Measurements from ENCODE around the gene PRSS22. TPM values are rescaled to one million over a fixed set of nuclear protein-coding genes. Genes with fewer than 3 reads are reported as not detected.
"Not testable (repeated sequence)": the region's sequence is repeated elsewhere in the genome, so short reads cannot be mapped to it uniquely, and the experiment has no call there.

Gene PRSS22, protein sequence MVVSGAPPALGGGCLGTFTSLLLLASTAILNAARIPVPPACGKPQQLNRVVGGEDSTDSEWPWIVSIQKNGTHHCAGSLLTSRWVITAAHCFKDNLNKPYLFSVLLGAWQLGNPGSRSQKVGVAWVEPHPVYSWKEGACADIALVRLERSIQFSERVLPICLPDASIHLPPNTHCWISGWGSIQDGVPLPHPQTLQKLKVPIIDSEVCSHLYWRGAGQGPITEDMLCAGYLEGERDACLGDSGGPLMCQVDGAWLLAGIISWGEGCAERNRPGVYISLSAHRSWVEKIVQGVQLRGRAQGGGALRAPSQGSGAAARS
- under 1 TPM; 0.86 TPM for total RNA-seq

DNA sequence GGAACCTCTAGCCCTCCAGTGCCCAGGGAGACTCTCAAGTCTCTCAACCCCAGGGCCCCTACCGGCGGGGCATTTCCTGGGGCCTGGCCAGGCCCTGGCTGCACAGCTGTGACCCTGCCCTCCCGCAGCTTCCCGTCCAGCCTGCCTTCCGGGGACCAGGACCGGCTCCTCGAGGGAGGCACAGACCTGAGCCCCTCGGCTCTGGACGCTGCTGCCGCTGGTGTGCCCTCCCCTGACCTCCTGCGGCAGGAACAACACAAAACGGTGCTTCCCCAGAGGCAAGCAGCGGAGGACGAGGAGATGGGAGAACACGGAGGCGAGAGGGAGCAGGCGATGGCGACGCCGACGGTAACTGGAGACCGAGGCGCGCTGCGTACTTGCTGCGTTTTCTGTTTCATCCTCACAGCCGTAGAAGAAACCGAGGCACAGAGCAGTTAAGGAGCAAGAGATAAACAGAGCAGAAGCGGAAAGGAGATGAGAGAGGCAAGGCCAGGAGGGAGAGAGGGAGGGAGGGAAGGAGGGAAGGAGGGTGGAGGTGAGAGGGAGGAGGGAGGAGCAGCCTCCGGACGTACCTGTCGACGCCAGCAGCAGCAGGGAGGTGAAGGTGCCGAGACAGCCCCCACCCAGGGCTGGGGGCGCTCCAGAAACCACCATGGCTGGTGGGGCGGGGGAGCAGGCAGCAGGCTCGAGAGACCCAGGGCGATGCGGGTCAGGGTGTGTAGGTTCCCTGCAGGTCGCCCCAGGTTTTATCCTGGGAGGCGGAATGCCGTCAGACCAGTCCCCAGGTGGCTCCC, at the start of gene PRSS22:
Gene PRSS22, minus strand, starts transcription at position 720 of the 794 bp plus-strand sequence. Its CDS starts 66 bp downstream, at position 654.
- ATAC-seq: peak; percentile 14 to 41
- Mint-ChIP-seq H3K4me3 (peak within 1 kb of the TSS; percentile 90), H3K36me3 (peaks cover 10% of the 10 kb centered on the region), H3K27ac (peak within 1 kb of the TSS in 1 of 2 donors; percentile 88), H3K9me3 (peaks cover 8% of the 10 kb centered on the region), H3K4me1 (ENCODE audit: low read depth in 2 of 2) (peaks cover 11 to 14% of the 10 kb centered on the region in 2 donors), H3K27me3 (peaks cover 2 to 12% of the 10 kb centered on the region in 2 donors)
- no peak for DNase-seq (ENCODE audit: low spot score)

DNA sequence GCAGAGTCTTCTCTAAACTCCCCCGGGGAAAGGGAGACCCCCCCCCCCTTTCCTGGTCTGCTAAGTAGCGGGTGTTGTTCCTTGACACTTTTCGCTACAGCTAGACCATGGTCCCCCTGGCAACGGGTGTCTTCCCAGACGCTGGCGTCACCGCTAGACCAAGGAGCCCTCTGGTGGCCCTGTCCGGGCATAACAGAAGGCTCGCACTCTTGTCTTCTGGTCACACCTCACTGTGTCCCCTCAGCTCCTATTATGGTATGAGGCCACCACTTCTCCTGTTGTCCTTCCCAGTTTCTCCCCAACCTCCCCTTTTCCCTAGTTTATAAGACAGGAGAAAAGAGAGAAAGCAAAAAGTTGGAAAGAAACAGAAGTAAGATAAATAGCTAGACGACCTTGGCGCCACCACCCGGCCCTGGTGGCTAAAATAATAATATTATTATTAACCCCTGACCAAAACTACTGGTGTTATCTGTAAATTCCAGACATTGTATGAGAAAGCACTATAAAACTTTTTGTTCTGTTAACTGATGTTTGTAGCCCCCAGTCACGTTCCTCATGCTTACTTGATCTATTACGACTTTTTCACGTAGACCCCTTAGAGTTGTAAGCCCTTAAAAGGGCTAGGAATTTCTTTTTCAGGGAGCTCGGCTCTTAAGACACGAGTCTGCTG, 49.2 kb upstream of the PRSS22 start:
- not testable (repeated sequence) for ATAC-seq, H3K27ac Mint-ChIP-seq, H3K36me3 Mint-ChIP-seq, H3K27me3 Mint-ChIP-seq, H3K4me3 Mint-ChIP-seq, H3K9me3 Mint-ChIP-seq
- DNase-seq (ENCODE audit: low spot score): peak; percentile 71
- peaks cover 23 to 28% of the 10 kb centered on the region in 2 donors for H3K4me1 Mint-ChIP-seq (ENCODE audit: low read depth in 2 of 2)

DNA sequence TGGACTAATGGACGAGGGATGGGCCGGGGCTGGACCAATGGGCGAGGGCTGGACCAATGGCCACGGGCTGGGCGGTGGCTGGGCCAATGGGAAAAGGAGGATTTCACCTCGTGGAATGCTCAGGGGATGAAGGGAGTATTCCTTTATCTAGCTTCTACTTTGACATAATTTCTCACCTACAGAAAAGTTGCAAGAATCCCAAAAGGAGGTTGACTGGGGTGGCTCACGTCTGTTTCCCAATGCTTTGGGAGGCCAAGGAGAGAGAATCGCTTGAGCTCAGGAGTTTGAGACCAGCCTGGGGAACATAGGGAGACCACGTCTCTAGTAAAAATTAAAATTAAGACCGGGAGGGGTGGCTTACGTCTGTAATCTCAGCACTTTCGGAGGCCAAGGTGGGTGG, 48.0 kb upstream of the PRSS22 start:
- Mint-ChIP-seq H3K4me1 (ENCODE audit: low read depth in 2 of 2) (peaks cover 18 to 24% of the 10 kb centered on the region in 2 donors), H3K9me3 (no peaks in the 10 kb centered on the region)
- no peak for DNase-seq (ENCODE audit: low spot score)

DNA sequence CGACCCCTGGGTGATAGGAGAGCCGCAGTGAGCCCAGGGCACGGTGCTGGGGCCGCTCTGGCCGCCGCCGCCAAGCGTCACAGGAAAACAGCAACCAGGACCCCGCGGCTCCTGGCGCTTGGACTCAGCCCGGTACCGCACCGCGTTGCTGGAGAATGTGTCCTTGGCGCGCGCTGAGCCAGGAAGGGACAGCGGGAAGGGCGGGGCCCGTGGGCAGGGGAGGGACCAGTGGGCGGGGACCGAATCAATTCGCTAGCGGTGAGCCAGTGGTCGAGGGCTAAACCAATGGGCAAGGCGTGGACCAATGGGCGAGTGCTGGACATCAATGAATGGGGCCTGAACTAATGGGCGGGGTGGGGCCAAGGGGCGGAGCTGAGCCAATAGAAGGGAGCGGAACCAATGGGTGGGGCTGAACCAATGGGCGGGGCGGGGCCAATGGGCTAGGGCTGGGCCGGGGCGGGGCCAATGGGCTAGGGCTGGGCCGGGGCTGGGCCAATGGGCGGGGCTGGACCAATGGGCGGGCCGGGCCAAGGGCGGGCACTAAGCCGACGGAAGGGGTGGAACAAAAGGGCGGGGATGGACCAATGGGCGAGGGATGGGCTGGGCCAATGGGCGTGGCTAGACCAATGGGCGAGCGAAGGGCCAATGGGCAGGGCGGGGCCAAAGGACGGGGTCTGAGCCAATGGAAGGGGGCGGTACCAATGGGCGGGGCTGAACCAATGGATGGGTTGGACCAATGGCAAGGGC, 47.4 kb upstream of the PRSS22 start:
- Mint-ChIP-seq H3K27me3 (no peaks in the 10 kb centered on the region), H3K9me3 (no peaks in the 10 kb centered on the region), H3K4me3 (peak overlapping the region; percentile 98), H3K27ac (peak overlapping the region; percentile 79 to 86), H3K4me1 (ENCODE audit: low read depth in 2 of 2) (peaks cover 18 to 24% of the 10 kb centered on the region in 2 donors), H3K36me3 (no peaks in the 10 kb centered on the region)
- ATAC-seq (peak; percentile 90 to 93), DNase-seq (ENCODE audit: low spot score) (peak; percentile 99)

More for the DNA sequence above, 48.0 kb upstream of the PRSS22 start:
- ATAC-seq: no peak
- H3K4me3 Mint-ChIP-seq: peak overlapping the region; percentile 98
- peak overlapping the region; percentile 54 to 86 for H3K27ac Mint-ChIP-seq
- H3K27me3 Mint-ChIP-seq: no peaks in the 10 kb centered on the region
- H3K36me3 Mint-ChIP-seq: no peaks in the 10 kb centered on the region

DNA sequence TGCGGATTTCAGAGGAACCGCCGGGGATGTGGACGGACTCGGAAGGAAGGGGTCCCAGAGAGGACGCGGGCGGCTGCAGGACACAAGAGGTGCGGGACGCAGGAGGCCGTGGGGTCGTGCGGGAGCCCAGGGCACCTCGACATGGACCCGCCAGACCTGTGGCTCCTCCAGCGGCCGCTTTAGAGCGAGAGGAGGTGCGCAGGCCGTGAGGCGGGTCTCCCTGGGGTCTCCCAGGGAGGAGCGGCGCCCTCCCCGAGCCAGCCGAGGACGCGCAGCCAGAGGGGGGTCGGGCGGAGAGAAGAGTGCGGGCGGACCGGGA, 46.9 kb upstream of the PRSS22 start:
- H3K36me3 Mint-ChIP-seq: no peaks in the 10 kb centered on the region
- no peak for ATAC-seq
- H3K27ac Mint-ChIP-seq: peak overlapping the region; percentile 79 to 90
- H3K4me1 Mint-ChIP-seq (ENCODE audit: low read depth in 2 of 2): peaks cover 18 to 24% of the 10 kb centered on the region in 2 donors
- no peaks in the 10 kb centered on the region for H3K27me3 Mint-ChIP-seq
- H3K4me3 Mint-ChIP-seq: peak overlapping the region; percentile 98
- H3K9me3 Mint-ChIP-seq: no peaks in the 10 kb centered on the region
- DNase-seq (ENCODE audit: low spot score): no peak

DNA sequence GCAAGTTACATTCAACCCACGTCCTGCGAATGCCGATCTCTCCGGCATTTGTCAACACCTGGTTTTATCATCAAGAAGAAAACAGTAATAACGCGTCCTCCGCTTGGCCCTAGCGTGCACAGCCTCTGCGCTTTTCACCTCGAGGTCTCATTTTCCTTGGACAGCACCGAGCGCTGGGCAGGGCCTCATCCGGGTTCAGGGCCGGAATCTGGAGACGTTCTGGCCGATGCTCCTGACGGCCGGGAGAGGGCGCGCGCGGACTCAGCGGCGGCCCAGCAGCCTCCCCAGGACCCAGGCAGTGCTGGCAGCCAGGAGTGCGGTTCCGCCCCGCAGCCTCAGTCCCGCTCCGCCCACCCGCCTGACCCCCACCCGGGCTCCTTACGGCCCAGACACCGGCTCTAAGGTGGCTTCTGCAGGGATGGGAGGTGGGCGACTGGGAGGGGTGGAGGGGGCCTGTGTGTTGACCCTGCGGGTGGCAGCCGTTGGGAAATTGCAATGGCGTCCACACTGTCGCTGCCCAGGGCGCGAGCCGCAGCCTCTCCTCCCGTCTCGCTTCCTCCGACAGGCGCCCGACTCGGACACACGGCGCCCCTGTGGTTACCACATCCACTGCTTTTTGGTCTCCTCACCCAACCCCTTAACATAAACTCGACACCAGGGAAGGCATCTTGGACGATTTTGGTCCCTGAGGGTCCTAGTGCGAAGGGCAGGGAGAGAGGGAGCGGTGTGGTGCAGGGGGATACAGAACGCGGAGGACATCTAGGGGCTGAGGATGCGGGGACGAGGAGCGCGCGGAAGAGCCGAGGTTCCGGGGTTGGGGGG, 46.3 kb upstream of the PRSS22 start:
- peak; percentile 85 for DNase-seq (ENCODE audit: low spot score)
- H3K27me3 Mint-ChIP-seq: no peaks in the 10 kb centered on the region
- peak overlapping the region; percentile 98 for H3K4me3 Mint-ChIP-seq
- peak; percentile 62 to 65 for ATAC-seq
- H3K27ac Mint-ChIP-seq: peak overlapping the region; percentile 79 to 90
- H3K4me1 Mint-ChIP-seq (ENCODE audit: low read depth in 2 of 2): peaks cover 18 to 24% of the 10 kb centered on the region in 2 donors
- H3K36me3 Mint-ChIP-seq: no peaks in the 10 kb centered on the region
- H3K9me3 Mint-ChIP-seq: no peaks in the 10 kb centered on the region

DNA sequence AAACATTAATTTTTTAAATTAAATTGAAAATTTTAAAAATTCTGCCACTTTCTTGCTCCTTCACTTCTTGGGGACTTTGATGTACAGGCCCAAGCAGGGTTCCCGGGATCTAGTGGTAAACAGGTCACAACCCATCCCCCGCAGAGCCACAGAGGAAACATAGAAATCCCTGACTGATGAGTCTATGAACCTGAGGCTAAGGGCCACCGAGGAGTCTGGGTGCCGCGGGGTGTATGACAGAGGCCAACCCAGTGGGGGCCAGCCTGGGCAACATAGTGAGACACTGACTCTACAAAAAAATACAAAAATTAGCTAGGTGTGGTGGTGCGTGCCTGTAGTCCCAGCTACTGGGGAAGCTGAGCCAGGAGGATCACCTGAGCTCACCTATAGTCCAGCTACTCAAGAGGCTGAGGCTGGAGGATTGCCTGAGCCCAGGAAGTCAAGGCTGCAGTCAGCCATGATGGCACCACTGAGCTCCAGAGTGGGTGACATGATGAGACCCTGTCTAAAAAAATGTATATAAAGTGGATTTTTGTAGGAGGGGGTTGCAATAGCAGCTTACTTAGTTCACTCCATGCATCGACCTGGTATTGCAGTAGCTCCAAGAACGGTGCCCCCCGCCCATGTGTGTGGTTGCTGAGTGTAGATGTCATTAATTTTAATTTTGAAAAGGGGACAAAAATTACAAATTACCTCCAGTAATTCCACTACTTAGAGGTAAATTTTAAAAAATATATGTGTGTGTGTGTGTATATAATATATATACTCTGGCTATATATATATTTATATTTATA, 44.6 kb upstream of the PRSS22 start:
- DNase-seq (ENCODE audit: low spot score) (no peak), ATAC-seq (no peak)
- Mint-ChIP-seq H3K4me1 (ENCODE audit: low read depth in 2 of 2) (peaks cover 18 to 24% of the 10 kb centered on the region in 2 donors), H3K4me3 (no peak overlapping the region), H3K27me3 (no peaks in the 10 kb centered on the region), H3K36me3 (no peaks in the 10 kb centered on the region), H3K27ac (no peak overlapping the region), H3K9me3 (no peaks in the 10 kb centered on the region)

DNA sequence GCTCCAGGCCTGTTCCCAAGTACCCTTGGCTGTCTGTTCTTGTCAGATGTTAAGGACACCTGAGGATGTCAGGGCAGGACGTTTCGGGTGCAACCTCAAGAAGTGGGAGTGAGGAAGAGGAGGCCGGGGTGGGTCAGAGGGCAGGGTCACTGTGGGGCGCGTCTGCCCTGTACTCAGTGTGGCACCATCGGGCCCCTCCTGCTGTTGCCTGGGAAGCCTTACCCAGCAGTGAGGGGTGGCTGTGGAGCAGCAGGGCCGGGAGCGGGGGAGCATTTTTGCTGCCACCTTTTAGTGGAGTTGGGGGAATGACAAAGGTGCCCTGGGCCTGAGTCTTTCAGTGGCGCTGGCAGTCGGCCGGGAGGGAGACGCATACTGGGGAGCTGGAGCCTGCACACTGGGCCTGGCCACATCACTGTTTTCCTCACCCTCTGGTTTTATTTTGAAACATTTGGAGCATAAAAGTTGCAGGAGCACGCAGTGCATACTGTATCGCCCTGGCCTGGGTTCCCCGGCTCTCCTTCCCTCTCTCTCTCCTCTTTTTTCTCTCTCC, 42.6 kb upstream of the PRSS22 start:
- ATAC-seq (no peak), DNase-seq (ENCODE audit: low spot score) (no peak)
- Mint-ChIP-seq H3K36me3 (no peaks in the 10 kb centered on the region), H3K27me3 (no peaks in the 10 kb centered on the region), H3K4me1 (ENCODE audit: low read depth in 2 of 2) (peaks cover 9 to 11% of the 10 kb centered on the region in 2 donors), H3K4me3 (no peak overlapping the region), H3K27ac (no peak overlapping the region), H3K9me3 (no peaks in the 10 kb centered on the region)

DNA sequence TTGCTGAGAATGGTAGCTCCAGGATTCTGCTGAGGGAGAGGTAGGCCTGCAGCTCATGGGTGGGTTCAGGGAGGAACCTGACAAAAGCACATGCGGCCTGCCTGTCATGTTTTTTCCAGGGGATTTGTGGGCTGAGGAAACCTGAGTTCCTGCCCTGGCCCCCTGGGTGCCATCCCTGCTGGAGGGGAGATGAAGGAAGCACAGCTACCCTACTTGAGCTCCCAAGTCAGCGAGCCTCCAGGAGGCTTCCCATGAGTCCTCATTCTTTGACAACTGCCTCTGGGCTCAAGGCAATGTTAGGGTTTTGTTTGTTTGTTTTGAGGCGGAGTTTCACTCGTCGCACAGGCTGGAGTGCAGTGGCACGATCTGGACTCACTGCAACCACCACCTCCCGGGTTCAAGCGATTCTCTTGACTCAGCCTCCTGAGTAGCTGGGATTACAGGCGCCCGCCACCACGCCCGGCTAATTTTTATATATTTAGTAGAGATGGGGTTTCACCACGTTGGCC, 41.6 kb upstream of the PRSS22 start:
- H3K36me3 Mint-ChIP-seq: no peaks in the 10 kb centered on the region
- H3K27me3 Mint-ChIP-seq: no peaks in the 10 kb centered on the region
- H3K9me3 Mint-ChIP-seq: no peaks in the 10 kb centered on the region
- H3K27ac Mint-ChIP-seq: no peak overlapping the region
- H3K4me3 Mint-ChIP-seq: no peak overlapping the region
- ATAC-seq: no peak
- no peak for DNase-seq (ENCODE audit: low spot score)
- H3K4me1 Mint-ChIP-seq (ENCODE audit: low read depth in 2 of 2): peaks cover 7 to 8% of the 10 kb centered on the region in 2 donors

DNA sequence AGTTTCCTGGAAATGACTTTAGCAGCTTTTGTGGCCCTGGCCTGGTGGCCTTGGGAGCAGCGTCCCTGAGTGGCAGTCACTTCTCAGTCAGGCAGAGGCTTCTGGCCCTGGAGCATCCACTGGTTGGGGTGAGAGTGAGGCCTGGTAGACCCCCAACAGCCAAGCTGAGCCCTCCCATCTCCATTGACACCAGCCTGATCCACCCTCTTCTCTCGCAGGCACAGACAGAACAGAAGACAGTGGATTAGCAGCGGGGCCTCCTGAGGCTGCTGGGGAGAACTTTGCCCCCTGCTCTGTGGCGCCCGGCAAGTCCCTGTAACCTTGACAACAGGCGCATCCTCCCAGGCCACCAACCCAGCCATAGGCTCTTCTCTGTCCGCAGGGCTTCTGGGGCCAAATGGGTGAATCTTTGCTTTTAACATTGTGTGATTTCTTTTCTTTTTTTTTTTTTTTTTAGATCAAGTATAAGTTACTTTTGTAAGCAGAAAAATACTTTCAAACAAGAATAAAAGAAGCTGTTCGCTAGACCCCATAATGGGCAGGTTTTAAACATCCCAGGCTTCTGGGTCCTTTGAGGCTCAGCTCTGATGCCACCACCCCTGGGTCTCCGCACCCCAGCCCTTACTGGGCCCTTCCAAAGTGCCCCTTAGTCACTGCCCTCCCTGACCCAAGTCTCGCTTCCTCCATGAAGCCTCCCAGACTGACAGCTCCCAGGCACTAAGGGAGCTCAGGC, 41.0 kb upstream of the PRSS22 start:
- Mint-ChIP-seq H3K36me3 (no peaks in the 10 kb centered on the region), H3K9me3 (no peaks in the 10 kb centered on the region), H3K4me3 (no peak overlapping the region), H3K27me3 (no peaks in the 10 kb centered on the region), H3K27ac (no peak overlapping the region), H3K4me1 (ENCODE audit: low read depth in 2 of 2) (peaks cover 4% of the 10 kb centered on the region in 2 donors)
- no peak for ATAC-seq
- no peak for DNase-seq (ENCODE audit: low spot score)

DNA sequence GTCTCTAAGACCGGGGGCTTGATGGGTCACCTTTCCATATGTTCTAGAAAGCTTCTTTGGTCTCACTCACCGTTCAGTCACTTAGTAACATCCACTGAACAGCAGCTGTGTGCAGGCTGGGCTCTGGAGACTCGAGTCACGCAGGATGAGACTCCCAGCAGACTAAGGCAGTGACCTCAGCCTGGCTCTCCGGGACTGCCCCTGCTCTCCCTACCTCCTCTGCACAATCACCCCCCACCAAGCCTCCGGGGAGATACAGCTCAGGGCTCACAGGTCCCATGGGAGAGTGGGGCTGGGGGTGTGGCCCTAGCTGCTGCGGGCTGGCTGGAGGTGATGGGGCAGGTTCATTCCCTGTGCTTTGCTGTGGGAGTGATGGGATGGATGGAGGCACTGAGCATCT, 39.1 kb upstream of the PRSS22 start:
- ATAC-seq: peak in 1 of 2 donors; percentile 9

More for the DNA sequence above, 39.1 kb upstream of the PRSS22 start:
- no peak overlapping the region for H3K27ac Mint-ChIP-seq
- H3K36me3 Mint-ChIP-seq: no peaks in the 10 kb centered on the region
- no peaks in the 10 kb centered on the region for H3K4me1 Mint-ChIP-seq (ENCODE audit: low read depth in 2 of 2)
- DNase-seq (ENCODE audit: low spot score): no peak
- H3K9me3 Mint-ChIP-seq: no peaks in the 10 kb centered on the region
- no peak overlapping the region for H3K4me3 Mint-ChIP-seq
- no peaks in the 10 kb centered on the region for H3K27me3 Mint-ChIP-seq
